HAP-1 (cell line): Measurements from ENCODE around the gene IKZF2.

ENCODE experiments used
- DNase-seq, 2 experiments: peaks; one replicate each; pipeline ENCODE4 v3.0.0-alpha.2; 2016 to 2020; ENCODE audit warnings: low spot score in 2 of 2
- H3K27me3 ChIP-seq: fragments of 250-450 bp; sonication (Bioruptor Pico); 2 replicates; pipeline ENCODE4 v1.5.1; 2020; ENCODE audit warnings: low read depth, mild to moderate bottlenecking, moderate library complexity
- H3K36me3 ChIP-seq: fragments of 250-450 bp; sonication (Bioruptor Pico); replicated peaks from 2 replicates; pipeline ENCODE4 v1.5.1; 2020; ENCODE audit warnings: mild to moderate bottlenecking
- H3K4me1 ChIP-seq: fragments of 250-450 bp; sonication (Bioruptor Pico); 2 replicates; pipeline ENCODE4 v1.5.1; 2020; ENCODE audit warnings: mild to moderate bottlenecking
- H3K4me3 ChIP-seq: fragments of 250-450 bp; sonication (Bioruptor Pico); 2 replicates; pipeline ENCODE4 v1.5.1; 2020; ENCODE audit warnings: mild to moderate bottlenecking, moderate library complexity
- H3K9me3 ChIP-seq: fragments of 250-450 bp; sonication (Bioruptor Pico); 2 replicates; pipeline ENCODE4 v1.5.1; 2020; ENCODE audit warnings: mild to moderate bottlenecking, moderate library complexity
- in situ Hi-C: fragments of 300-500 bp; cut with MboI; formaldehyde crosslinking; loops from 3 replicates; pipeline ENCODE4 v1.14.3; 2020; ENCODE audit warnings: low sequenced_read_pairs, inconsistent platforms, mixed read lengths

IKZF2 gene

GRCh38 chr2:213104092-213104902, 47.1 kb downstream of the IKZF2 start:
- Histone ChIP-seq H3K9me3 (no peaks in the 10 kb centered on the region), H3K27me3 (peaks cover 3% of the 10 kb centered on the region; the same call in 1 of the 2 replicates), H3K4me3 (no peak overlapping the region), H3K36me3 (no peaks in the 10 kb centered on the region), H3K4me1 (no peaks in the 10 kb centered on the region)
- no peak for DNase-seq
- in situ Hi-C loops: no loop called here

- no peak for DNase-seq
Measured at GRCh38 chr2:213101692-213102460, 49.5 kb downstream of the IKZF2 start.

GRCh38 chr2:213101109-213101508, 50.3 kb downstream of the IKZF2 start:
- H3K27me3 ChIP-seq: 0 out of 2 replicates have a peak, but pooled peaks cover 3% of the 10 kb centered on the region
- DNase-seq: no peak
- no peak overlapping the region for H3K4me3 ChIP-seq
- in situ Hi-C loops: no loop called here
- H3K9me3 ChIP-seq: no peaks in the 10 kb centered on the region
- H3K4me1 ChIP-seq: no peaks in the 10 kb centered on the region
- no peaks in the 10 kb centered on the region for H3K36me3 ChIP-seq

More at GRCh38 chr2:213101692-213102460, 49.5 kb downstream of the IKZF2 start:
- Histone ChIP-seq H3K36me3 (no peaks in the 10 kb centered on the region), H3K27me3 (0 out of 2 replicates have a peak, but pooled peaks cover 3% of the 10 kb centered on the region), H3K4me1 (no peaks in the 10 kb centered on the region), H3K4me3 (no peak overlapping the region), H3K9me3 (no peaks in the 10 kb centered on the region)
- in situ Hi-C loops: no loop called here

GRCh38 chr2:213098612-213099011, 52.8 kb downstream of the IKZF2 start:
- in situ Hi-C loops: no loop called here
- Histone ChIP-seq H3K4me1 (no peaks in the 10 kb centered on the region), H3K4me3 (no peak overlapping the region), H3K9me3 (no peaks in the 10 kb centered on the region), H3K36me3 (no peaks in the 10 kb centered on the region), H3K27me3 (0 out of 2 replicates have a peak, but pooled peaks cover 3% of the 10 kb centered on the region)
- DNase-seq: no peak

GRCh38 chr2:213091765-213092164, 59.6 kb downstream of the IKZF2 start:
- DNase-seq: no peak
- no peaks in the 10 kb centered on the region for H3K4me1 ChIP-seq
- H3K9me3 ChIP-seq: no peaks in the 10 kb centered on the region
- H3K4me3 ChIP-seq: no peak overlapping the region
- no peaks in the 10 kb centered on the region for H3K27me3 ChIP-seq
- no peaks in the 10 kb centered on the region for H3K36me3 ChIP-seq
- in situ Hi-C loops: no loop called here

GRCh38 chr2:213090772-213091171, 60.6 kb downstream of the IKZF2 start:
- in situ Hi-C loops: no loop called here
- H3K36me3 ChIP-seq: no peaks in the 10 kb centered on the region

GRCh38 chr2:213089438-213089837, 62.0 kb downstream of the IKZF2 start:
- DNase-seq: no peak
- in situ Hi-C loops: no loop called here
- Histone ChIP-seq H3K9me3 (no peaks in the 10 kb centered on the region), H3K36me3 (no peaks in the 10 kb centered on the region), H3K27me3 (no peaks in the 10 kb centered on the region), H3K4me1 (no peaks in the 10 kb centered on the region), H3K4me3 (no peak overlapping the region)

More at GRCh38 chr2:213090772-213091171, 60.6 kb downstream of the IKZF2 start:
- H3K9me3 ChIP-seq: no peaks in the 10 kb centered on the region
- DNase-seq: no peak
- no peak overlapping the region for H3K4me3 ChIP-seq
- H3K27me3 ChIP-seq: no peaks in the 10 kb centered on the region
- H3K4me1 ChIP-seq: no peaks in the 10 kb centered on the region

- in situ Hi-C loops: no loop called here
- Histone ChIP-seq H3K9me3 (no peaks in the 10 kb centered on the region), H3K4me3 (no peak overlapping the region), H3K36me3 (no peaks in the 10 kb centered on the region), H3K4me1 (no peaks in the 10 kb centered on the region), H3K27me3 (no peaks in the 10 kb centered on the region)
- no peak for DNase-seq
Measured at GRCh38 chr2:213087040-213087439, 64.4 kb downstream of the IKZF2 start.

GRCh38 chr2:213086571-213086970, 64.8 kb downstream of the IKZF2 start:
- DNase-seq: no peak
- H3K4me1 ChIP-seq: no peaks in the 10 kb centered on the region
- no peaks in the 10 kb centered on the region for H3K27me3 ChIP-seq
- in situ Hi-C loops: no loop called here
- no peaks in the 10 kb centered on the region for H3K9me3 ChIP-seq
- no peak overlapping the region for H3K4me3 ChIP-seq
- no peaks in the 10 kb centered on the region for H3K36me3 ChIP-seq

- no peaks in the 10 kb centered on the region for H3K27me3 ChIP-seq
- no peaks in the 10 kb centered on the region for H3K9me3 ChIP-seq
- no peaks in the 10 kb centered on the region for H3K36me3 ChIP-seq
- no peak for DNase-seq
- no peaks in the 10 kb centered on the region for H3K4me1 ChIP-seq
- in situ Hi-C loops: no loop called here
- no peak overlapping the region for H3K4me3 ChIP-seq
Measured at GRCh38 chr2:213086050-213086449, 65.4 kb downstream of the IKZF2 start.

- in situ Hi-C loops: no loop called here
- Histone ChIP-seq H3K36me3 (no peaks in the 10 kb centered on the region), H3K27me3 (no peaks in the 10 kb centered on the region), H3K4me3 (no peak overlapping the region), H3K4me1 (no peaks in the 10 kb centered on the region), H3K9me3 (no peaks in the 10 kb centered on the region)
- DNase-seq: no peak
Measured at GRCh38 chr2:213085538-213085937, 65.9 kb downstream of the IKZF2 start.

GRCh38 chr2:213084261-213084660, 67.2 kb downstream of the IKZF2 start:
- Histone ChIP-seq H3K4me3 (no peak overlapping the region), H3K36me3 (no peaks in the 10 kb centered on the region), H3K27me3 (no peaks in the 10 kb centered on the region), H3K4me1 (no peaks in the 10 kb centered on the region), H3K9me3 (no peaks in the 10 kb centered on the region)
- DNase-seq: no peak
- in situ Hi-C loops: no loop called here

- H3K27me3 ChIP-seq: no peaks in the 10 kb centered on the region
- no peaks in the 10 kb centered on the region for H3K9me3 ChIP-seq
- no peak overlapping the region for H3K4me3 ChIP-seq
- in situ Hi-C loops: no loop called here
- no peak for DNase-seq
- no peaks in the 10 kb centered on the region for H3K4me1 ChIP-seq
- no peaks in the 10 kb centered on the region for H3K36me3 ChIP-seq
Measured at GRCh38 chr2:213080969-213081617, 70.3 kb downstream of the IKZF2 start.

- DNase-seq: no peak
- H3K4me3 ChIP-seq: no peak overlapping the region
- no peaks in the 10 kb centered on the region for H3K9me3 ChIP-seq
- in situ Hi-C loops: no loop called here
- H3K36me3 ChIP-seq: no peaks in the 10 kb centered on the region
- no peaks in the 10 kb centered on the region for H3K27me3 ChIP-seq
- no peaks in the 10 kb centered on the region for H3K4me1 ChIP-seq
Measured at GRCh38 chr2:213079756-213080155, 71.7 kb downstream of the IKZF2 start.
